HUES64 (cell line): ENCODE results near the gene ART3.

Experiments
- H3K27ac ChIP-seq: 2 replicates; pipeline ENCODE4 v1.7.0; 2013; ENCODE audit warnings: low read depth, low read length, inconsistent platforms
- H3K27me3 ChIP-seq: 2 replicates; pipeline ENCODE4 v1.6.1; 2013; ENCODE audit warnings: mild to moderate bottlenecking, low read length; ENCODE audit not compliant: insufficient read depth
- H3K36me3 ChIP-seq: 2 replicates; pipeline ENCODE4 v1.6.1; 2013; ENCODE audit warnings: mild to moderate bottlenecking, low read length; ENCODE audit not compliant: insufficient read depth
- H3K4me1 ChIP-seq: 2 replicates; pipeline ENCODE4 v1.6.1; 2013; ENCODE audit warnings: mild to moderate bottlenecking, low read length, moderate library complexity; ENCODE audit not compliant: insufficient read depth
- H3K4me3 ChIP-seq: 2 replicates; pipeline ENCODE4 v1.5.1; 2013; ENCODE audit warnings: mild to moderate bottlenecking, low read length, moderate library complexity
- H3K9ac ChIP-seq: 2 replicates; pipeline ENCODE4 v1.6.1; 2013; ENCODE audit warnings: mild to moderate bottlenecking, low read depth, low read length
- H3K9me3 ChIP-seq: 2 replicates; pipeline ENCODE4 v1.6.1; 2013; ENCODE audit warnings: low read depth, low read length; ENCODE audit not compliant: insufficient read depth
- WGBS: fragments of 150-250, 120-280 bp; methylation state at CpG from one replicate; pipeline ENCODE4 v1.1.7; 2013; ENCODE audit warnings: missing lambda C conversion rate; 5-methylcytosine and 5-hydroxymethylcytosine counted together

ART3 gene

DNA sequence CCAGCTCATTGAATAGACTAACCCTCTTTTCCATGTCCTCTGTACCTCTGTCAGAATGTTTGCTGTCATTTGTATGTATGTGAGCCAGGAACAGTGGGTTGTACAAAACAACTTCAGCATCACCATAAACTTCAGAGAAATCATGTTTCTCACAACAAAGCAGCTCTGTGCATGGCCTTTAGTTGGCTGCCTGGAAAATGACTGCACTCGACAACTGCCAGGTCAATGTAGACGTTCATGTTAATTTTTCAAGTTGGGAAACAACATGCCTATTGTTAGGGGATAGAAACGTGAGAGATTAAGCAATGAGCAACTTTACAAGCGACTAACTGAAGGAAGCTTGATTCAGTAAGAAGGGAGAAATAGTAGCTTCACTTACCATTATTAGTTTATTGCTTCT is 20.8 kb upstream of the ART3 start:
- H3K36me3 ChIP-seq, result no peaks in the 10 kb centered on the region
- H3K4me1 ChIP-seq, result peaks cover 29% of the 10 kb centered on the region
- no peaks in the 10 kb centered on the region for H3K27me3 ChIP-seq
- 30% methylated on average over 4 of the region's 4 CpGs for WGBS
- H3K27ac ChIP-seq, result no peak overlapping the region
- H3K9ac ChIP-seq, result no peak overlapping the region
- H3K4me3 ChIP-seq, result no peak overlapping the region
- H3K9me3 ChIP-seq, result no peaks in the 10 kb centered on the region

DNA sequence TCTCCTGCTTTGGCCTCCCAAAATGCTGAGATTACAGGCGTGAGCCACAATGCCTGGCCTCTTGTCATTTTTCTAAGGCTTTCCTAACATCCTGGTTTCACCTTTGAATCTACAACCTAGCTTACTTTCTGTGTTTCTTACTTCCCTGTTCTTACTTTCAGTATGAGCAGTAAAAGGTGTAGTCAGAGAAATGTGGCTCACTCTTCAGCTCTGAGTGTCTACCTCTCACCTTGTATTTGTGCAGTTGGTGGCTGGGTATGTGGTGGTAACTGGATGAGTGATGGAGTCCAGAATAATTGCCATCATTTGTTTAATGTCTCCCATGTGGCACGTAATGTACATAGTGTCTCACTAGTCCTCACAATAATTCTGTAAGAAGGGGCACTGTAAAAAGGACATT is 19.5 kb upstream of the ART3 start:
- H3K36me3 ChIP-seq, result no peaks in the 10 kb centered on the region
- no peak overlapping the region for H3K4me3 ChIP-seq
- no peak overlapping the region for H3K27ac ChIP-seq

DNA sequence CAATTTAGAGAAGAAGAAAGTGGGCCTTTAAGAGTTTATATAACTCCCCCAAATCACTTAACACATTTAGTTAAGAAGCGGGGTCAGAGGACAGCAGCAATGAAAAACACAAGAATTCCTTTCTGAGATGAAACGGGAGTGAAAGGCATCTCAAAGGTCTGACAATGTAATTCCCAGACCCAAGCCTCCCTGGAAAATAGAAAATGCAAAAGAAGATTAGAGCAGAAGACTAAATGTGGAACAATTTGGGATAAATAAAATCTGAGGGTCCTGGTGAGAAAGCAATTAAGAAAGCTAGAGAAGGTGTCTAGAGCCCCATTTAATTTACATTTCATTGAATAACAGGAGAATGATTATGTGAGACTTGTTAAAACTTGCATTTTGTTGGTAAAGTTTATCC is 19.1 kb upstream of the ART3 start:
- Histone ChIP-seq H3K9me3 (no peaks in the 10 kb centered on the region), H3K4me3 (no peak overlapping the region), H3K4me1 (peaks cover 30% of the 10 kb centered on the region), H3K27me3 (no peaks in the 10 kb centered on the region), H3K27ac (no peak overlapping the region), H3K9ac (no peak overlapping the region), H3K36me3 (no peaks in the 10 kb centered on the region)
- 43% methylated on average over 2 of the region's 2 CpGs for WGBS

More for the DNA sequence above, 19.5 kb upstream of the ART3 start:
- 94% methylated on average over 2 of the region's 2 CpGs for WGBS
- H3K9ac ChIP-seq, result no peak overlapping the region
- no peaks in the 10 kb centered on the region for H3K27me3 ChIP-seq
- no peaks in the 10 kb centered on the region for H3K9me3 ChIP-seq
- peaks cover 30% of the 10 kb centered on the region for H3K4me1 ChIP-seq

DNA sequence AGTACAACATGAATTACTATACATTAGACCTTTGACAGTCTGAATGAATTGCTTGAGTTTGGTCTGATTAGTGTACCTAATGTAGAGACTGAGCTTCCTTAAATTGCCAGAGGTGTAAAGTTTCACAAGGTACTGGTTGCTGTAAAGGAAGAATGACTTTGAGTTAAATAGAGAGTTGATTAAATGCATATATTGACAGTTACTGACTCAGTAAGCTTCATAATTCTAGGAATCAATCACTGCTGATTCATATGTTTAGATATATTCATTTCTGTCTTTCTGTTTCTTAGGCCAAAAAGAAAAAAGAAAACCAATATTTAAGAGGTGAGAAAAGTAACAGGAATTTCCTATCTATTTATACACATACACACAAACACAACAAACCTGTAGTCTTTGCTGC is 16.2 kb upstream of the ART3 start:
- Histone ChIP-seq H3K9ac (no peak overlapping the region), H3K9me3 (no peaks in the 10 kb centered on the region), H3K27me3 (no peaks in the 10 kb centered on the region), H3K4me1 (peaks cover 30% of the 10 kb centered on the region), H3K36me3 (no peaks in the 10 kb centered on the region), H3K4me3 (no peak overlapping the region), H3K27ac (no peak overlapping the region)

DNA sequence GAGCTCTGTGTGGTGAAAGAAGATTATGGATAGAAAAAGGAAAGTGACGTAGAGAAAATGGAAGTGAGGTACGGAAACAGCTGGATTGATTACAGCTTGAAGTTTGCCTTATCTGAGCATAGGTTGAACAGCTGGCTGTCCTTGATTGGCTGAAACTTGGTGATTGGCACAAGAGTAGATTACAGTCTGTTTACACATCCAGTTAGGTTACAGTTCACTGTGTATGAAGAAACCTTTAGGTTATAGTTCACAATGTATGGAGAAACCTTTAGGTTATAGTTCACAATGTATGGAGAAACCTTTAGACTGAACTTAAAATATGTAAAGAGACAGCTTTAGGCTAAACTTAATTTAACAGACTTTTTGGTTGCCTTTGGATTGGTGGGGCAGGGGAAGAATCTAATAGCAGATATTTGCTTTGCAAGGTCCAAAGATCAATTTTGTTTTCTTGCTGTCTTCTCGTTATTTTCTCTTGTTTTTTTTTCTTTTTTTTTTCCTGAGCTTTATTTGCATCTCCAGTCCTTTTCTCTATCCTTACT is 15.6 kb upstream of the ART3 start:
- Histone ChIP-seq H3K4me3 (no peak overlapping the region), H3K9me3 (no peaks in the 10 kb centered on the region), H3K27me3 (no peaks in the 10 kb centered on the region), H3K36me3 (no peaks in the 10 kb centered on the region), H3K4me1 (peaks cover 26% of the 10 kb centered on the region), H3K27ac (no peak overlapping the region), H3K9ac (no peak overlapping the region)
- 95% methylated on average over 3 of the region's 3 CpGs for whole genome bisulfite sequencing

DNA sequence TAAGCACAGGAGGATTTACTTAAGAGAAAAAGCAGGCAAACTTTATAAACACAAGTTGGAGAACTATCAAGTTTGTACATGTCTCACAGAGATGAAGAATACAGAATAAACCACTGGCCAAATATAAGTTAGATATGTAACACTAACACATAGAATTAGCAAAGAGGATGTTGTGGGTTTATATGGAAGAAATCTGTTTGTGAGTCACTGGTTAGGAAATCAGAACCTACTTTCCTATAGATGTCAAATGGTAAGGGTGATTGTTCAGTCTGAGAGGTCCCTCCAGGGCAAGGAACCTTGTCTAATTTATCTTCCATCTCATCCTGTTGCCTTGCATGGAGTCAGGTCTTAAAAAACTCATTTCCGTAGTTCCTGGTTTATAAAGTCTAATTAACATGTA is 14.8 kb upstream of the ART3 start:
- no peaks in the 10 kb centered on the region for H3K9me3 ChIP-seq
- no peak overlapping the region for H3K4me3 ChIP-seq
- no peaks in the 10 kb centered on the region for H3K27me3 ChIP-seq
- WGBS, result 100% methylated on average over 1 of the region's 1 CpG
- H3K27ac ChIP-seq, result no peak overlapping the region
- H3K4me1 ChIP-seq, result peaks cover 24% of the 10 kb centered on the region
- no peak overlapping the region for H3K9ac ChIP-seq
- no peaks in the 10 kb centered on the region for H3K36me3 ChIP-seq

DNA sequence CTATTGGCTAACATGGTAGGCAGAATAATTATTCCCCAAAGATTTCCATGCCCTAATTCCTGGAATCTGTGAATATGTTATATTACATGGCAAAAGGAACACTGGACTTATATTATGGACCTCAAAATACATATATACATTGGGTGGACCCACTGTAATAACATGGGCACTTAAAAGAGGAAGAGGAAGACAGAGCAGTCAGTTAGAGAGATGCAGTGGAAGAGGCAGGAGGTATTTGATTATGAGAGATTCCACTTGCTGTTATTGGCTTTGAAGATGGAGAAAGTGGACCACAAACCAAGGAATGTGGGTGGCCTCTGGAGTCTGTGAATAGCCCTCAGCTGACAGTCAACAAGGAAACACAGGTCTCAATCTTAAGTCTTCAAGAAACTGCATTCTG is 14.0 kb upstream of the ART3 start:
- H3K4me1 ChIP-seq, result peaks cover 16% of the 10 kb centered on the region
- H3K4me3 ChIP-seq, result no peak overlapping the region
- no peaks in the 10 kb centered on the region for H3K9me3 ChIP-seq
- no peaks in the 10 kb centered on the region for H3K27me3 ChIP-seq
- H3K36me3 ChIP-seq, result no peaks in the 10 kb centered on the region
- H3K9ac ChIP-seq, result no peak overlapping the region
- no peak overlapping the region for H3K27ac ChIP-seq

DNA sequence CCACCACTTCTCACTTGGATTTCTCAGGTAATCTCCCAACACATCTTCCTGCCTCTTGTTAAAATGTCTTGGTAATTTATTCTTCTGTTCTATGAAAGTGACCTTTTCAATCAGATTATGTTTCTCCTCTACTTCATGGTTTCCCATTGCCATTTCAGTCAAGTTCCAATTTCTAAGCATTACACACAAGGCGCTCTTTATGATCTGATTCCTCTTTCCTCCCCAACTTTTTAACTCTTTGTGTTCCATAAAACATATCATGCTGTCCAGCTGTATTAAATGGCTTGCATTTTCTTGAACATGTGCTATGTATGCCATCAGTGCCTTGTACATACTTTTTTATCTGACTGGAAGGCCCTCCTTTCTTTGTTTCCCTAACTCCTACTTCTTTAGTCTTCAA is 13.1 kb upstream of the ART3 start:
- Histone ChIP-seq H3K27me3 (no peaks in the 10 kb centered on the region), H3K9me3 (no peaks in the 10 kb centered on the region), H3K4me3 (no peak overlapping the region), H3K9ac (no peak overlapping the region), H3K4me1 (peaks cover 7% of the 10 kb centered on the region; the same call in 1 of the 2 replicates), H3K36me3 (no peaks in the 10 kb centered on the region), H3K27ac (no peak overlapping the region)
- 84% methylated on average over 1 of the region's 1 CpG for WGBS

DNA sequence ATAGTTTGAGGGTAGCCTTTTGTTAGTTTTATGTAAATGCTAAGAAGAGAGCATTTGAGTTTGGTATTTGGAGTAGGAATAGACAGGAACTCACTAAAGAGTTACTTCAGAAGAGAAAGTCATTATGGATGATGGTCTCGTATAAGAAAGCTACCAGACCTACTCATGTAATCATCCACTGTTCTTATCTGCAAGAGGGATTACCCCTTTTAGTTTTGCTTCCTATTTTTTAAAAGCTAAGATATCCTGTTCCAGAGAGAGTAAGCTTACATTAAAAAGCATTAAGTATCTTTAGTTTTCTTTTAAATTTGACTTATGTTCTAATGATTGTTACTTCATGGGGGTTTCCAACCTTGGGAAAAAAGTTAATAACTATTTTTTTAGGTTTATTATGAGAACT is 12.5 kb upstream of the ART3 start:
- H3K9ac ChIP-seq, result no peak overlapping the region
- no peak overlapping the region for H3K27ac ChIP-seq
- no peaks in the 10 kb centered on the region for H3K27me3 ChIP-seq
- H3K4me3 ChIP-seq, result no peak overlapping the region
- H3K36me3 ChIP-seq, result no peaks in the 10 kb centered on the region
- H3K4me1 ChIP-seq, result 0 out of 2 replicates have a peak, but pooled peaks cover 3% of the 10 kb centered on the region
- H3K9me3 ChIP-seq, result no peaks in the 10 kb centered on the region
- WGBS, result 100% methylated on average over 1 of the region's 1 CpG

DNA sequence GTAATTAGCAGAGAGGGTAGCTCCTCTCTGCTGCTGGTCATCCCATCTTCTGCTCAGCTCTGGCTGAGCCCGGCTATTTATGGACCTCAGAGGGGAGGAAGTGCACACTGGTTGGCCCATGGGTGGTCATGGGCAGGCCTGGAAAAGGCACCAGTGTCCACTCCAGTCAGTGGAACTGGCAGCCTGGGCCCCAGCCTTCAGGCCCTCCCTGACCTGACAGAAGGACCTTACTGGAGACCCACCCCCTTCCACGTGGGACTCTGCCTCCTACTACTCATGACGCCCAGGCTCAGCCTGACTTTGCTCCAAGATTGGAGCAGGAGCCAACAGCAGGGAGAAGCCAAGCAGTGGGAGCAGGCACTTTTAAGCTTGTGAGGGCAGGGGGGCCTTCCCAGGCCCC is 8.0 kb upstream of the ART3 start:
- Histone ChIP-seq H3K27ac (no peak overlapping the region), H3K4me3 (no peak overlapping the region)
- 77% methylated on average over 3 of the region's 3 CpGs for WGBS

DNA sequence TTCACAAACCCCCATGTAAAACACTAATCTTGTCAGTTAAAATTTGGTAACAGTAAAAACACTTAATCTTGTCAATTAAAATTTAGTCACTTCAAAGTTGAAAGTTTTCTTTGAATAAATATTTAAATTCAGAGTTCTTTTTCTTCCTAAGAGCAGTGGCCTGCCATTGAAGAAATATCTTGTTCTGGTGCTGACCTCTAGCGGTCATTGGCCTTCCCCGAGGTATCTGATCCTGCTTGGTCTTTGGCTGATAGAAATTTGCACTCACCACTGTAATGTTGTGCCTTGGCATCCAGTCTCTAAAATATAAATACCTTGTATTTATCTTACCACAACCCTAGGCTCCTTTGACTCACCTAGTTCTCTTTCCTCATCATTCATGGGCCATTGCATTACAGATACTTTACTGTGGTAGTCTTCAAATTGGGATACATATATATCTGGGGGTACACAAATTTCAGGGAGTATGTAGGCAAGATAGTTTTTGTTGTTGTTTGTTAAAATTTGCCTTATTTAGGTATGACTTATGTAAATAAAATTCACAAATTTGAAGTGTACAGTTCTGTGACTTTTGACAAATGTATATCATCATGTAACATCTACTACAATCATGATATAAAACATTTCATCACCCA is 6.7 kb upstream of the ART3 start:
- no peaks in the 10 kb centered on the region for H3K36me3 ChIP-seq
- no peak overlapping the region for H3K9ac ChIP-seq

More for the DNA sequence above, 8.0 kb upstream of the ART3 start:
- no peak overlapping the region for H3K9ac ChIP-seq
- no peaks in the 10 kb centered on the region for H3K27me3 ChIP-seq
- no peaks in the 10 kb centered on the region for H3K36me3 ChIP-seq
- H3K4me1 ChIP-seq, result no peaks in the 10 kb centered on the region
- no peaks in the 10 kb centered on the region for H3K9me3 ChIP-seq

DNA sequence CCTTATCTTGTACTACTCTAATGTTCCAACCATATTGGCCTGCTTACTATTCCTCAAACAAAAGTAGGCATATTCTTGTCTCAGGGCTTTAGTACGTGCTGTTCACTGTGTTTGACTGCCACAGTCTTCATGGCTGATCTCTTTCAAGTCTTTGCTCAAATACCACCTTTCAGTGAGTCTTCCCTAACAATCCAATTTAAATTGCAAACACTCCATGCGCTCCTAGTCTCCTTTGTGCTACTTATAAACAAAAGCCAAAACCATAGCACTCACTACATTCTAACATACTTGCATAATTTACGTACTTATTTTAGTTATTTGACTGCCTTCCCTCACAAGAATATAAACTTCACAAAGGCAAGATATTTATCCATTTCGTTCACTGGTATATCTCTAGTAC is 1.7 kb upstream of the ART3 start:
- Histone ChIP-seq H3K36me3 (no peaks in the 10 kb centered on the region), H3K27ac (peak overlapping the region; percentile 91), H3K4me3 (no peak overlapping the region), H3K9ac (peak overlapping the region; percentile 58), H3K4me1 (peaks cover 22% of the 10 kb centered on the region), H3K27me3 (no peaks in the 10 kb centered on the region), H3K9me3 (no peaks in the 10 kb centered on the region)
- 41% methylated on average over 4 of the region's 4 CpGs for WGBS

More for the DNA sequence above, 6.7 kb upstream of the ART3 start:
- Histone ChIP-seq H3K9me3 (no peaks in the 10 kb centered on the region), H3K4me3 (no peak overlapping the region), H3K27ac (no peak overlapping the region), H3K4me1 (peaks cover 8% of the 10 kb centered on the region), H3K27me3 (no peaks in the 10 kb centered on the region)
- WGBS, result 2% methylated on average over 2 of the region's 2 CpGs
